Activated CD4-positive, alpha-beta T cell treated with anti-CD3 and anti-CD28 coated beads, Interleukin-2, amount 50 U/mL, for 24 hours (primary cell): Measurements from ENCODE around the gene BCKDK.

Experiments used
- DNase-seq, 2 donors: peaks; one replicate each; pipeline ENCODE4 v3.0.0-alpha.2; 2020; ENCODE audit warnings: low read depth in 1 of 2, low spot score in 1 of 2

Gene BCKDK

DNA sequence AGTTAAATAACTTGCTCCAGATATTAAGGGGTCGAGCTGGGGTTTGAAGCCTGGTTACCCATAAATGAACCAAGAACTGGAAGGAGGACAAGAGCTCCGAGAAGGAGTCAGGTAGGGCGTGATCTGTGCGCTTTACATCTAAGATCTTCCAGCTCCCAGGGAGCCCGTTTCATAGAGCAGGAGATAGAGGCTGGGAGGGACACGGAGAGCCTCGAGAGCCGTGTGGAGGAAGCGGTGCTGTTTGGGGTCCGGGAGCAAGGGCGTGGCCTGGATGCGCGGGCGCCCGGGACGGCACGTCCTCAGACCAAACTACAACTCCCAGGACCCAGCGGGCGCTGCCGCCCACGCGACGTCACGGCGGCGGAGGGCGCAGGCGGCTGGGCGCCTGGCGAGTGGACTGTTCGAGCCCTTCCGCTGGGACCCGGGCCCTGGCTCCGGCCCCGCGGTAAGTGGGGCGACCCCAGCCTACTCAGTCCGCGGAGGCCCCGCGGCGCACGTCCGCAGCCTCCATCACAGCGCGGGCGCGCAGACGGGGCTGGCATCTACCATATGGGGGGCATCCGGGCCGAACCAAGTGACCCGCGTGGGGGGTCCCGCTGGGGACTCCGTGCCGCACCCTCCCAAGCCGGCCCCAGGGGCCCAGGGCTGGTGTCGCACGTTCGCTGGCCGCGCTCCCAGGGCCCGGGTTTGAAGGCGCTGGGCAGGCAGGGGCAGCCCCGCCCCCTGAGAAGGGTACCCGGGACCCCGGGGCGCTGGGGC lies at the start of gene BCKDK:
Gene BCKDK, plus strand, starts transcription at position 352 of the 759 bp plus-strand sequence. CDS start 838 bp downstream, outside the sequence.
- peak; percentile 41 to 56 for DNase-seq

- DNase-seq = no peak
These were observed 46.9 kb upstream of the BCKDK start for GRCh38 chr16:31061126-31061812.

DNA sequence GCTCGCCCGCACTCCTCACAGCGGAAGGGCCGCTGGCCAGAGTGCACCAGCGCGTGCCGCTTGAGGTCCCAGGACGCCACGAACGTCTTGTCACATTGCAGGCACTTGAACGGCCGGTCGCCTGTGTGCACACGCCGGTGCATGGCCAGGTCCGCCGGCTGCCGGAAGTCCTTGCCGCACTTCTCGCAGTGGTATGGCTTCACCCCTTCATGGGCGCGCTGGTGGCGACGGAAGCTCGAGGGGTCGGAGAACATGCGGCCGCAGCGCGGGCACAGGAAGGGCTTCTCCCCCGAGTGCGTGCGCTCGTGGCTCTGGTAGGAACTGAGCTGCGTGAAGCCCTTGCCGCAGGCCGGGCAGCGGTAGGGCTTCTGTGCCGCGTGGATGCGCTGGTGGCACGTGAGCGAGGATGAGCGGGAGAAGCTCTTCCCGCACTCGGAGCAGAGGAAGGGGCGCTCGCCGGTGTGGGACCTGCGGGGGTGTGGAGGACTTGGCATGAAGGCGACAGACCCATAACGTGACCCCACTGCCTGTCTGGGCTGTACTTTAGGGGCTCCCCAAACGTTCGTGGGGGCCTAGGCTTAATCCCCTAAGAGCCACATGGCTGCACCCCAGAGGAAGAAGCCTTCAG lies 46.3 kb upstream of the BCKDK start:
- DNase-seq = no peak

DNA sequence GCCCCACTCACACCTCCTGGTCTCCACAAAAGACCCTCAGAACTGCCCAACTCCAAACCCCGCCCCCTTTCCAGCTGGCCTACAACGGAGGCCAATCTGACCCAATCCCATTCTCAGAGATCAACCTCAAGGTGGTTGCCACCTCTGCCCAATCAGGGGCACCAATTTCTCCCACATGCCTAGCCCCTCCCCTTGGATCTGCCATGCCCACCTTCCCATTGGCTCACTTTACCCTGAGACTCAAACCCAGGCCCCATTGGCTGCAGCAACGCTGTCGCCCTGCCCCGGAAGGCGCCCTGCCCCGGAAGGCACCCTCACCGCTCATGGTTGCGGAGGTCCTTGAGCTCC lies 44.7 kb upstream of the BCKDK start:
- DNase-seq = no peak

- DNase-seq = no peak
These were observed 44.2 kb upstream of the BCKDK start for GRCh38 chr16:31063843-31064611.

- DNase-seq = no peak
These were observed 43.2 kb upstream of the BCKDK start for GRCh38 chr16:31064882-31065461.

DNA sequence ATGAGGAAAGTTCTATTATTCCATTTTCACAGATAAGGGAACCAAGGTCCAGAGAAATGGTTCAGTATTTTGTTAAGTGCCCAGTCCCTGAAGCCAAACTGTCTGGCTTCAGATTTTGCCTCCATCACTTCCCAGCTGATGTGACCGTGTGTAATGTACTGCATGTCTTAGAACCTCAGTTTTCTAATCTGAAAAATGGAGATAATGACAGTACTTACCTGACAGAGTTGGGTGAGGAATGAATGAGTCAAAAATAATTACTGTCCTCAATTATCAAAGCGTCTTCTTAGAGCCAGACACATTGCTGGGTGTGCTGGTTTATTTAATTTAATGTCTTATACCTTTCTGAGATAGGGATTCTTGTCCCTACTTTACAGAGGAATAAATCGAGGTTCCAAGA lies 40.8 kb upstream of the BCKDK start:
- DNase-seq = no peak

DNA sequence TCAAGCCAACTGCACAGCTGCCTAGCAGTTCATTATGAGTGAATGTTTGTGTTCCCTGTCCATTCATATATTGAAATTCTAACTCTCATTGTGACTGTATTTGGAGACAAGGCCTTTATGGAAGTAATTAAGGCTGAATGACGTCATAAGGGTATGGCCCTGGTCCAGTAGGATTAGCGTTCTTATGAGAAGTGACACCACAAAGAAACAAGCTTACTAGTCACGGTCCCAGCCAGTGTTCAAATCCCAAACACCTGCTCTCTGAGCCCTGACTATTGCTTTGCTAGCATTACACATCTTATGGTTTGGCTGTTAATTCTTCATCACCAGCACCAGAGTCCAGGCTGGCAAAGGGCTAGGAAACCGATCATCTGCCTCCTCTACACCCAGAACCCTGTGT lies 36.3 kb upstream of the BCKDK start:
- no peak for DNase-seq

- peak in 1 of 2 donors; percentile 14 for DNase-seq
These were observed 35.5 kb upstream of the BCKDK start for GRCh38 chr16:31072540-31073141.

- peak; percentile 71 to 84 for DNase-seq
These were observed 34.8 kb upstream of the BCKDK start for GRCh38 chr16:31073142-31073969.

GRCh38 chr16:31073970-31074813 lies 34.0 kb upstream of the BCKDK start, which contains the start of the genes ZNF646 and ZNF668:
Gene ZNF646 (plus strand): TSS chr16:31074422. CDS start chr16:31076325, 1,903 bp downstream.
Gene ZNF668 (minus strand): TSS chr16:31074240. CDS start chr16:31064459, 9,781 bp downstream.
- DNase-seq = peak; percentile 88 to 97

DNA sequence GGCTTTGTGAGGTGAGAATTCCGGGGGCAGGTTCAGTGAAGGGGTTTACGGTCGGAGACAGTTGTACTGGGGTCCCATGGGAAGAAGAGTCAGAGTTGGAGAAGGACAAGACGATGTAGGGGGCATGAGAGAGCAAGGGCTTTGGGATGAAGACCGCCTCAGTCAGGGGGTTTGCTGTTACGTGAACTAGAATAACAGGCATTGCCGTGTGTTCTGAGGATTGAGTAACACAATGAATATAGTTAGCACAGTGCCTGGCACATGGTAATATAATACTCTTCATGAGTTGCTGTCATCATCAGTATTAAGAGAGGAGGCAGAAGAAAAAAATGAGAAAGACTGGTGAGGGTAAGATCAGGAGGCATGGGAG lies 33.4 kb upstream of the BCKDK start:
- no peak for DNase-seq

GRCh38 chr16:31076319-31076718 lies 31.9 kb upstream of the BCKDK start:
- DNase-seq = no peak

DNA sequence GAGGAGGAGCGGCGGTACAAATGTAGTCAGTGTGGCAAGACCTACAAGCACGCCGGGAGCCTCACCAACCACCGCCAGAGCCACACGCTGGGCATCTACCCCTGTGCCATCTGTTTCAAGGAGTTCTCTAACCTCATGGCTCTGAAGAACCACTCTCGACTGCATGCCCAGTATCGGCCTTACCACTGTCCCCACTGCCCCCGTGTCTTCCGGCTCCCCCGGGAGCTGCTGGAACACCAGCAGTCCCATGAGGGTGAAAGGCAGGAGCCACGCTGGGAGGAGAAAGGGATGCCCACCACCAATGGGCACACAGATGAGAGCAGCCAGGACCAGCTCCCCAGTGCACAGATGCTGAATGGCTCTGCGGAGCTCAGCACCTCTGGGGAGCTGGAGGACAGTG lies 31.2 kb upstream of the BCKDK start:
- DNase-seq = no peak

DNA sequence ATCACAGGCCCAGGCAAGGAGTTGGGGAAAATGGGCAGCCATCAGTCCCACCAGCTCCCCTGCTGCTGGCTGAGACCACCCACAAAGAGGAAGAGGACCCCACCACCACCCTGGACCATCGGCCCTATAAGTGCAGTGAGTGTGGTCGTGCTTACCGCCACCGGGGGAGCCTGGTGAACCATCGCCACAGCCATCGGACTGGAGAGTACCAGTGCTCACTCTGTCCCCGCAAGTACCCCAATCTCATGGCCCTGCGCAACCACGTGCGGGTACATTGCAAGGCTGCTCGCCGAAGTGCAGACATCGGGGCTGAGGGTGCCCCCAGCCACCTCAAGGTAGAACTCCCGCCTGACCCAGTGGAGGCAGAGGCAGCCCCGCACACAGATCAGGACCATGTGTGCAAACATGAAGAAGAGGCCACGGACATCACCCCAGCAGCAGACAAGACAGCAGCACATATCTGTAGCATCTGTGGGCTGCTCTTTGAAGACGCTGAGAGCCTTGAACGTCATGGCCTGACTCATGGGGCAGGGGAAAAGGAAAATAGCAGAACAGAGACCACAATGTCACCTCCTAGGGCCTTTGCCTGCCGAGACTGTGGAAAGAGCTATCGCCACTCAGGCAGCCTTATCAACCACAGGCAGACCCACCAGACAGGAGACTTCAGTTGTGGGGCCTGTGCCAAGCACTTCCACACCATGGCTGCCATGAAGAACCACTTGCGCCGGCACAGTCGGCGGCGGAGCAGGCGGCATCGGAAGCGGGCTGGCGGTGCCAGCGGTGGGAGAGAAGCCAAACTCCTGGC lies 30.4 kb upstream of the BCKDK start:
- DNase-seq = no peak

- no peak for DNase-seq
These were observed 29.4 kb upstream of the BCKDK start for GRCh38 chr16:31078597-31079341.

DNA sequence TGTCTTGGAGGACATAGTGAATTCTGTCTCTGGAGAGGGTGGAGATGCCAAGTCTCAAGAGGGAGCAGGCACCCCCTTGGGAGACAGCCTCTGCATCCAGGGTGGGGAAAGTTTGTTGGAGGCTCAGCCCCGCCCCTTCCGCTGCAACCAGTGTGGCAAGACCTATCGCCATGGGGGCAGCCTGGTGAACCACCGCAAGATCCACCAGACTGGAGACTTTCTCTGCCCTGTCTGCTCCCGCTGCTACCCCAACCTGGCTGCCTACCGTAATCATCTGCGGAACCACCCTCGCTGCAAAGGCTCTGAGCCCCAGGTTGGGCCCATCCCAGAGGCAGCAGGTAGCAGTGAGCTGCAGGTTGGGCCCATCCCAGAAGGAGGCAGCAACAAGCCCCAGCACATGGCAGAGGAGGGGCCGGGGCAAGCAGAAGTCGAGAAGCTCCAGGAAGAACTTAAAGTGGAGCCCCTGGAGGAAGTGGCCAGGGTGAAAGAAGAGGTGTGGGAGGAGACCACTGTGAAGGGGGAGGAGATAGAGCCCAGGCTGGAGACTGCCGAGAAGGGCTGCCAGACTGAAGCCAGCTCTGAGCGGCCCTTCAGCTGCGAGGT lies 28.7 kb upstream of the BCKDK start:
- no peak for DNase-seq
